HG02759 (cell line): Measurements from ENCODE around the gene SRGAP3.

Source experiments
- ATAC-seq: cut with Tn5 transposase; IDR thresholded peaks from one replicate; pipeline ENCODE4 v1.9.1; 2021; ENCODE audit warnings: mild to moderate bottlenecking, moderate library complexity; ENCODE audit not compliant: unreplicated experiment

Gene SRGAP3

DNA sequence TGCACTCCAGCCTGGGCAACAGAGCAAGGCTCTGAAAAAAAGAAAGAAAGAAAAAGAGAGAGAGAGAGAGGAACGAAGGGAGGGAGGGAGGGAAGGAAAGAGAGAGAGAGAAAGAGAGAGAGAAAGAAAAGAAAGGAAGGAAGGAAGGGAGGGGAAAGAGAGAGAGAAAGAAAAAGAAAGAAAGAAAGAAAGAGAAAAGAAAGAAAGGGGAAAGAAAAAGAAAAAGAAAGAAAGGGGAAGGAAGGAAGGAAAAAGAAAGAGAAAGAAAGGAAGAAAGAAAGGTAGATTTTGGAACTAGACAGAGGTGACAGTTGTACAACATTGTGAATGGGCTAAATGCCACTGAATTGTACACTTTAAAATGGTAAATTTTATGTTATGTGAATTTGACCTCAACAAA, 5.3 kb upstream of the SRGAP3 start:
- ATAC-seq, result no peak

DNA sequence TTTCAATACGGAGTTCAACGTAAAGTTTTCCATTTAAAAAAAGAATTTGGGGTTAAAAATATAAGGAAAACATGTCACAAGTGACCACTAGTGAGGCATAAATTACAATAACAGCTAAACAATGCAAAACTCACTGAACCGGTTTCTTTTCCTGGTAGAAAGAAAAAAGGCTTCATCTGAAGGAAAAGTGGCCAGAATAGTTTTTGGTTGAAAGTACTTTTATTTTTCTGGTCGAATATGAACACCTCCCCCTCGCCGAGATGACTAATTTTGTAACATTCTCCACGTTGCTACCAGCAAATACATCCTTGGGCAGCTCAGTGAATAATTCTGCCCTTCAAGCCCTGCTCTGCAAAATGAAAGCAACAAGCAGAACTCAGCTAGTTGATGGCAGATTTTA, 3.9 kb upstream of the SRGAP3 start:
- ATAC-seq, result no peak

DNA sequence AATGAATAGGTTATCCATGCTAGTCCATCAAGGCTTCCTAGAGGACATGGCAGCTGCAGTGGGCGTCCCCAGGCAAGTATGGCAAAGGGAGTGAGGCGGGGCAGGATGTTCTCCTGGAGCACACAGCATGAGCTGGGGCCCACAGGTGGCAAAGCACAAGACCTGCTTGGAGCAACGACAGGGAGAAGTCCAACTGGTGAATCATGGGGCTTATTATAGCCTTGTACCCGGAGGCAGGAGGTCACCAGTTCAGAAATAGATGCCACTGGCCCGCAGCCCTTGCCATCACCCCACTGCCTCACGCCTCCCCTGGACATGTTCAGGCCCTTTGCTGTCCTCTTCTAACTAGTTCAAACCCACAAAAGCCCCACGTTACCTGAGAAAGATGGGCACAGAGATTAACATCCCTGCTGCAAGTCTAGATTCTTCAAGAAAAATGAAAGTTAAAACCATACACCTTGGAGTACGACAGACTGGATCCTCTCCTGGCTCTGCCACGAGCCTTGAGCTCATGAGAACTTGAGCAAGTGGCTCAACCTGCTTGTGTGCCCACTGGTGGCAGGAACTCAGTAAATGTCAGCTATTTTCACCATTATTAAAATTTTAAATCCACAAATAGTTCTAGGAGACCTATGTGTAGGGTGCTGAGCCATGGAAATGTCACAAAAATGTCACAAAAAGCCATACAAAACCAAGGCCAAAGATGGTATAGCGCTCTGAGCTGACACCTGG, 1.8 kb upstream of the SRGAP3 start:
- no peak for ATAC-seq

DNA sequence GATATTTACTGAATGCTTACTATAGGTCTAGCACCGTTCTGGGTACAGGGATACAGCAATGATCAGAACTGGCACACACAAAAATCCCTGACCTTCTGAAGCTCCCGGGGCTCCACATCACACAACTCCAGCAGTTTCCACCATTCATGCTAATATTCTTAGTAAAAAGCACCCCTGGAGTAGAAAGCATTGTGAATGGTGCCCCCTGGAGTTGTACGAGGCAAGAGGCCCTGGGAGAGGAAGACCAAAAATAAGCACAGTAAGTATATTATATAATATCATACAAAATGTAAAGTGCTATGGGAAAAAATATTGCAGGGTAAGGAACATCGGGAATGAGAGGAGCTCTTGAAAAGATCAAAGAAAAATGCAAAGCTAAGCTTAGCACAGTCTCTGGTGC, 790 bp upstream of the SRGAP3 start:
- no peak for ATAC-seq

DNA sequence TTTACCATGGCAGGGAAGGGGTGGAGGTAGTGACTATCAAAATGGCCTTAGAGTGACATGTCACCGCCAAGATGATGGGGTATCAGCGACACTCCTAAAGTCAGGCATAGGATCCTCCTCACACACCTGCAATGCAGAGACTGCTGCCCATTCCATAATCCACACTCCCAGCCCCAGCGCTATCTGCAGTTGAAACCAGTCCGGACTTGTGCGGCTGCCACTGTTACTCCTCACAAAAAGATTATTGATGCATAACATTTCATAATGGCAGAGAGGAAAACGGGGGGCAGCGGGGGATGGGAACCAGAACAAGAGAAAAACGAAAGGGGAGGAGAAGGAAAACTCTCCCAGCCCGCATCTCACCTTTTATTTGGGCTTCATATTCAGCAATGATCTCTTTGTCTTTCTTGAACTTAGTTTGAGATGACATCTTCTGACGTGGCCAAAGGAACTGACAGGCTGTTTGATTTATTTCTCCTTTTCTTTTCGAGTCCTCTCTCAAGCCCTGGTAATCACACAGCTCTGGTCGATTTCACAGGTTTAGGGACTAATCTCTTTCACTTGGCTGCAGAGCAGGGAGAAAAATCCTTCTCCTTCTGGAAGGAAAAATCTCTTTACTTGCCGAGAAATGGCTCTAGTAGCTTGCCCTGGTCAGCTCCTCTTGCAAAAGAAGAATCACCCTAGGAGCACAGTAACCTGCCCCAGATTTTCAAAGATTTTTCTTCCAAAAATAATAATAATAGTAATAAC, 749 bp downstream of the SRGAP3 start:
- no peak for ATAC-seq

DNA sequence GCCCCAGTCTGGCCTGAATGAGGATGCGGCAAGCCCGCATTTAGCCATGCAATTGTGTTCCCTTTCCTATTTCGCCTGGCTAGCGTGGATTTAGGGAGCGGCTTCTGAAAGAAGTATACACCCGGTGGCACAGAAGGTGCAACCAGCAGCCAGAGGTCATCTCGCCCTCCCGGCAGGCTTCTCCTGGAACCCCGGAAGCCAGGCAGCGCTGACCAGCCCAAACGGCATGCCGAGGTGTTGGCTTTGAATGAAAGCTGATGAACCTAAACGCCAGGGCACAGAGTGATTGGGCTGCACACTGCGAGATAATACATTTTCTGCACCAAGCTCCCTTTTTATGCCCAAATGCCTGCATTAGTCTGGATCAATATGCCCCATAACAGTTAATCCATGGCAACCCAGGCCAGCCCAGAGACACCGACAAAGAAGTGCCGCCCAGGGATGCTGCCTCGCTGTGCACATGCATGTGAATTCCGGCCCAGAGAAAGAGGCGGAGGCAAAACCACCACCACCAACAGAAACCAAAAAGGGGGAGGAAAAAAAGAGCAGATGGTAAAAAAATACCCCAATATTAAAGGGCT, 1.4 kb downstream of the SRGAP3 start:
- ATAC-seq, result no peak

DNA sequence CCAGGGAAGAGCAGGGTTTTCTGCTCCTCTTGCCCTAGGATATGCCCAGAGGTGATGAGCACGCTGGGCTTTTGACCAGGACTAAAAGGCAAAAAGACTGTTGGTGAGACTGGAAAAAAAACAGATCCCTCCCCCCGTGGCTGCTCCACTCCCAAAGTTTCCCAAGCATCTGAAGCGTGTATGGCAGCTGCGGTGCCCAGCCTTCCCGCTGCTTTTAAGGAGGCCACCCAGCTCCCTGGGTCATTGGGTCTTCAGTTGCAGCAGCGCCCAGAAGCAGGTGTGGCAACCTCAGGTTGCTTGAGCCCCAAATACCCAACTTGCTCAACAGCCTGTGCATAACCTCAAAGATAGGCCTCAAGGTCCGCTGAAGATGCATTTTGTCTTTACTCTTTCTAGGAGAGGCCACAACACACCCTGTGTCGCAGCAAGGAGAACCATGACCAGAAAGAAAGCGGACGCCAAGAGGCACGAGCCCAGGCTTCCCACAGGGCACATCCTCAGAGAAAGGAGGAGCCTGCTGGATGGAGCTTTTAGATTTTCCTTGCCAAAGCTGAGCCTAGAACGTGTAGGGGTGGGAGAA, 2.0 kb downstream of the SRGAP3 start:
- no peak for ATAC-seq

DNA sequence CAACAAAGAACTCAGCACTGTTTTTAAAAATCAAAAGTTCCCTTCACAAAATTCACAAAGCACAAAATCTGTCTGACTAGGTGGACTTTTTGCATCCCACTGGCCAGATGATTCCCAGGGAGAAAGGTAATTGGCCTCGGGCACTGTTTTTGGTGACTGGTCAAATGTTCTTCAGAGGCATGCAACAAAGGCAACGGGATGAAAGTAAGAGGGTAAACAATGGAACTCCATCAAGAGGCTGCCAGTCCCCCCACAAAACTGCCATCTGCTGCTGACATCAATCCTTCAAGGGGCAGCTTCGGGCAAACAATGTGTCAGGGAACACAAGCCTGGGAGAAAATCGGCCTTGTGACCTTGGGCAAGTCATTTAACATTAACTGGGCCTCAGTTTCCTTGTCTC, 3.3 kb downstream of the SRGAP3 start:
- no peak for ATAC-seq

DNA sequence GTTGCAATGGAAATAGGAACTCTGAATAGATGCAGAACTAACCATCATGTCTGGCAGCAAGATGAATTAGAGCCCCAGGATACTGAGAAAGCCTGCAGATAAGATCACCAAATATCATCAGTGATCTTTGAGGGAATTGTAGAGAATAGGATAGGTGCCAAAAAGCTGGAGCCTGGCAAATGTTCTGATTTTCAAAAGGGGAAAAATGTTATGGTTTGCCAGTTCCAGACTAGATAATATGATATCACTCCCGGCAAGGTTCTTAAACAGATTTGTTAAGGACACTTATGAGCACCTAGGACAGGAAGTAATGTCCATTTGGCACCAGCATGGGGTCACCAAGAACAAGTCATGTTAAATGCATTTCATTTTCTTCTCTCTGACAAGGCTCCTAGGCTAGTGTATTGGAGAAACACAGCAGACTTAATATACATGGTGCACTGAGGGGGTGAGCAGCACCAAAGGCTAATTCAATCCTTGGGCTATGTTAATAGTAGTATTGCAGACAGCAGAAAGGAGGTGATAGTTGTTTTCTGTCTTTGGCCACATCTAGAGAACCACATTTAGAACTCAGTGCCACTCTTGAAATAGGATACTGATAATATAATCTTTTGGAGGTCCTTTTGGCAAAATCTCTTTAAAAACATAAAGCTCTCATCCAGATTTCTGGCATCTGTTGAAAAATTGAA, 4.8 kb downstream of the SRGAP3 start:
- no peak for ATAC-seq

DNA sequence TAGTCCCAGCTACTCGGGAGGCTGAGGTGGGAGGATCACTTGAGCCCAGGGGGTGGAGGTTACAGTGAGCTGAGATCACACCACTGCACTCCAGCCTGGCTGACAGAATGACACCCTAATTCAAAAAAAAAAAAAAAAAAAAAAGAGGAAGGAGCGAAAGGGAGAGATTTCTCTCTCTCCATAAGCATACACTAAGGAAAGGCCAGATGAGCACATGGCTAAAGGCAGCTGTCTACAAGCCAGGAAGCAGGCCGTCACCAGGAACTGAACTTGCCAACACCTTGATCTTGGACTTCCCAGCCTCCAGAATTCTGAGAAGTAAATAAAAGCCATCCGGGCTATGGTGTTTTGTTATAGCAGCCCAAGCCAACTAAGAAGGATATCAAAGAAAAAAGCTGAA, 7.5 kb downstream of the SRGAP3 start:
- ATAC-seq, result no peak

DNA sequence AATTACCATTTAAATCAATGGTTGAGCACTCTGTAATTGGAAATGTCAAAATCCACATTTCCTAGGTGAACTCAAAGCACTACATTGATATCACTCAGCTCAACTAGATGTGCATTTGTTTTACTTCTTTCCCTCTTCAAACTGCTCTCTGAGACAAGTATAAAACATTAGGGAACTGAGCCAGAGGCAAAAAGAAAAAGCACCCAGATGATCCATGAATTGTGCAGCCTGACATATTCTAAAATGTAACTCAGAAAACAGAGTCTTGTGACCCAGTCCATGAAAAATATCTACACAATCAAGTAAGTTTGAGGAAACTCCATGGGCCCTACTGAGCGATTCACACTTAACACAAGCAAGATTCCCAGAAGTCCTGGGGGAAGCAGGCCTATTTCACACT, 9.8 kb downstream of the SRGAP3 start:
- ATAC-seq, result no peak

DNA sequence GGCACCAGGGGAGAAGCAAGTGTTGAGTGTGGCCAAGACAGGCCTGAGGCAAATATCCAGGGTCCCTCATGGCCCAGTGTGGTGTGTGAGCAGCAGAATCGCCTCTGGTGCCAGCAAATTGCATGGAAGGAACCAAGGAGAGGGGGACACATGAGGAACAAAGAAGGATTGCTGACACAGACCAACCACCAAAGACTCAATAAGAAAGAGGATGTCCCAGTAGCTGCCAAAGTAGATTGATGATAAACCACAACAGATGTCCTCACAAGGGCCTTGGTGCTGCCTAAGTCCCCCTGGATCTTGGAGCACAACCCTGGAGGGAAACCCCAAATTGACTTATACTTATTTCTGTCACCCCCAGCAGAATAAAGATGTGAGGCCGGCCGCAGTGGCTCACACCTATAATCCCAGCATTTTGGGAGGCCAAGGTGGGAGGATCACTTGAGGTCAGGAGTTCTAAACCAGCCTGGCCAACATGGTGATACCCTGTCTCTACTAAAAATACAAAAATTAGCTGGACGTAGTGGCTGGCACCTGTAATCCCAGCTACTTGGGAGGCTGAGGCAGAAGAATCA, 10.6 kb downstream of the SRGAP3 start:
- no peak for ATAC-seq

DNA sequence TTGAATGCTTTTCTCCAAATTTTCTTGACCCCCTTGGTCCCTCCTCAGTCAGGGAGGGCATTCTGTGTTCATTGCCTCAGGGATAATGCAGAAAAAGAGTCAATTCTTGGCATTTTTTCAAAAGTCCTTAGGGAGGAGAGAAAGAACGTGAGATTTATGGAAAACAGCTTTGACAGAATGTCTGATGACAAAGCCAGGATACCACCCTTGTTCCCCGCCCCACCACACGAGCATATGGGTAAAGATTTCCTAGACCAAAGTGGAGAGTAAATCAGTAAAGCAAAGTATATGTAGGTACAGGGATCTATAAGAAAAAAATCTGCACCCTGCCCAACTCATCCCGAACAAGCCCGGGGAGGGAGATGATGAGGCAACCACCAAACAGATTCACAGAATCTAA, 11.2 kb downstream of the SRGAP3 start:
- no peak for ATAC-seq

DNA sequence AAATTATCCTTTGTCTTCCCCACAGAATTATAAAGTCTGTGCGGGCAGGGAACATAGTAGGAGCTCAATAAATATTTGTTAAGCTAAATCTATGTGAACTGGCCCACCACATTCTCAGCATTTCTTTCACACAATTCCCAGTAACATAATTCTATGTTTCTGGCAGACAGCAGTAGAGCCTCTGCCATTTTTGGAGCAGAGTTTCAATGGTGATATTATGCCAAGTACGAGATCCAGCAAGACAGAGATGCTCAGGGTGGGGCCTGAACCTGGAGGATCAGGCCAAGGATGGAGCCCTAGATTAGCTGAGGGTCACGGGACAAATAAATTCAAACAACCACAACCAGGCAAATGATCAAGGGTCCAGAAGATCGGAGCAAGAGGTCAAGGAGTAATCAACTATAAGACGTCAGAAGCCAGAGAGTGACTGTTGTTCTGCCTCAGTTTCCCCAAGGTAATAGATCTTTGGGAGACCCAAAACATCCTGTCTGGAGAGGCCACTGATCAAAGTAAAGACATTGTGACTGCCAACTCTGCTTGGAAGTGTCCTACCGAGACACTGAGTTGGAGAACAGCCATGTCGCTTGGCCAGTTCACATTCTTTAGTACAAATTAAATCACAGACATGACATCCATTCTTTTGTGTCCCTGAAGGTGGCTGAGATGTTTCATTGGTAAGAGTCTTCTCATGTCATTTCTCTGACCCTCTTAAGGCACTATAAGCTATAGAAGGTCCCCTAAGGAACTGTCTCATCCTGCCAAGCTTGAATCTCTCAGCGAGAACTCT, 15.4 kb downstream of the SRGAP3 start:
- no peak for ATAC-seq

DNA sequence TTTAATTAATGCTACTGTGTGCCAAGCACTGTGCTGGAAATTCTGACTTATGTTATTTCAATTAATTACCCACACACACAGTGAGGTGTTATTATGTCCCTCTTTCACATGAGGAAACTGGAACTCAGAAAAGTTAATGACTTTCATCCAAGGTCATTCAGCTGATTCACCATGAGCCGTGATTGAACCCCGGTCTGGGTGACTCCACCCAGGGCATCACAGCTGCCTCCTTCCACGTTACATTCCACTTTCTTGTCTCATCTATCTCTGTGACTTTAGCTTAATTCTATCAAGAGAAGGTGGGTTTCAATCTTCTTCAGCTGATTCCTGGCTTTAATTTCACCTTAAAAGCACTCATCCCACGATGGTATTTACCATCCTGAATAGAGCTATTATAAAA, 16.3 kb downstream of the SRGAP3 start:
- no peak for ATAC-seq

DNA sequence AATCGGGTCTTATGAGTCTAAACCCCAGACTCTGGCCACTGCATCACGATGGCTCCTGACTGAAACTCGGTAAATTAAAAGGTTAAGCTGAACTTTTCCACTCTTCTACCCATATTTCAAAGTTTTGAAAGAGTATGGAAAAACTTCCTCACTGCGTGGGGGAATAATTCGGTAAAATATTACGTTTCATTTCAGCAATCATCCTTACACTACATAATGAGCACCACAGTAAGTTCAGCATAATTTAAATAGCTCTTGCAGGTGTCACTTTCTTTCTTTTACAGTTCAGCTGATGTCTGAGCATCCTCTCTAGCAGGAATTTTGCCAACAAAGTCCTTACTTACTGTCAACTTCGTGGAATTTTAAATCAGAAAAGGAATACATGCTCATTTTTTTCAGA, 17.5 kb downstream of the SRGAP3 start:
- ATAC-seq, result no peak

DNA sequence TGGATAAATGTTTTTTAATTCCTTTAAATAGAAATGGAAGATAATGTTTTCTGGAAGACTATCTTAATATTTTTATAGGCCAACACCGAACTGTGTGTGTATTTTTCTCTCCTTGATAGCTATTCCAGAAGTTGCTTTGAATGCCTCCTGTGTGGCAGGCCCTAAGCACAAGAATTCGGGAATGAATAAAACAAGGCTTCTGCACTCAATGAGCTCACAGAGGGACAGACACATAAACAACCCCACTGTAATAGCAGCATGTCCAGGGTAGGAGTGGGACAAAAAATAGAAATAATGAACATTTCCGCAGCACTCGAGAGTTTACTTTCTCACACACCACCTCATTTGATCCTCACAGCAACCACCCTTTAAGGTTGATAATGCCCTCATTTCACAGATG, 18.0 kb downstream of the SRGAP3 start:
- ATAC-seq, result no peak

DNA sequence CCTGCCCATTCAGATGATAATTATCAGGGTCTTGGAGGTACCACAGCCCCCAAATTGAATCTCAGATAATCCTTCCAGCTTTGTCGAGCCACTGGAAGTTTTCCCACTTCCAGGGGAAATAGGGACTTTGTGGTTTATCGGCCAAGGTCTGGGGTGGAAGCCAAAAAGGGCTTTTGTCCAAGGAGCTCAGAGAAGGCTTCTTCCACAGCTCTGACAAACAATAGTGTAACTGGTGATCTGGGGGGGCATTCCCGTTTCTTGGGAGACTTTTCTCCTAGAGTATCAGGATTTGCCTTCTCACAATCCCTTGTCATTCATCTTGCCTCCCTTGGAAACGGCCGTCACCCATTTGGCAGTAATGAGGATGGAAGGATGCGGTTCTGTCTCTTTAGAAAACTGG, 18.4 kb downstream of the SRGAP3 start:
- no peak for ATAC-seq

DNA sequence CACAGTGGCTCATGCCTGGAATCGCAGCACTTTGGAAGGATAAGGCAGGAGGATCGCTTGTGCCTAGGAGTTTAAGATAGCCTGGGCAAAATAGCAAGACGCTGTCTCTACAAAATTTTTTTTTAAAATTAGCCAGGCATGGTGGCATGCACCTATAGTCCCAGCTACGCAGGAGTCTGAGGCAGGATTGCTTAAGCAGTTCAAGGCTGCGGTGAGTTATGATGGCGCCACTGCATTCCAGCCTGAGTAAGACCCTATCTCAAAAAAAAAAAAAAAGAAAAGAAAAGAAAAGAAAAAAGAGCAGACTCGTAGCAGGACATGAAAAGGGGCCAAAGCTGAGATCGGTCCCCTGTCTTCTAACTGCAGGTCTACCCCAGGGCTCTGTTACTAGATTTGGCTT, 18.9 kb downstream of the SRGAP3 start:
- no peak for ATAC-seq

DNA sequence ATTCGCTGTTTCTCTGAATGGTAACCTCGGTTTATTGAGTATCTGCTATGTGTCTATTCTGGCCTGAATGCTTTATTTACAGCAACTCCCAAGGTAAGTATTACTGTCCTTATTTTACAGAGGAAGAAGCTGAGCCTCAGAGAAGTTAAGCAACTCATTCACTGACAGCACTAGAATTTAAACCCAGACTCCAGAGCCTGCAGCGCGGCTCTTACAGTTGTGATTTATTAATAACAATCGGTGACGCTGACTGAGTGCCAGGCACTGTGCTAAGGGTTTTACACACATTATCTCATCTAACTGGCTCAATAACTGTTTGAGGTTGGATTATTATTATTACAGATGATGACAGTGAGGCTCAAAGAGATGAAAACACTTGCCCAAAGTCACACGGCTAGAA, 19.6 kb downstream of the SRGAP3 start:
- ATAC-seq, result no peak
